K562 (cell line): ENCODE results near the gene ARSJ. TPM values are rescaled to one million over a fixed set of nuclear protein-coding genes. Genes with fewer than 3 reads are reported as not detected.

Experiments used
- ATAC-seq: fragments of 200-7000 bp; cut with Tn5 transposase; 3 replicates; pipeline ENCODE4 v1.9.1; 2020; ENCODE audit warnings: moderate library complexity
- BruUV-seq: library from RNA; stranded (reverse); fragments of 400-500 nt; replicated peaks from 2 replicates; lab custom pipeline; 2021; lab: Mats Ljungman, UMichigan
- CTCF ChIA-PET: fragments of 300-600 bp; formaldehyde crosslinking; extraction: SDS; loops from one replicate; lab custom pipeline; 2021; ENCODE audit warnings: low intra/inter-chr PET ratio; lab: Yijun Ruan, JAX
- POLR2A ChIA-PET: fragments of 300-600, 350-650 bp; sonication (Branson Sonifier 250); formaldehyde crosslinking; extraction: SDS; loops from one replicate; lab custom pipeline; 2021; ENCODE audit warnings: antibody characterized with exemption, inconsistent platforms; lab: Yijun Ruan, JAX
- DNase-seq, 4 experiments: peaks; one replicate each; pipeline versions ENCODE4 v3.0.0 to v3.0.0-alpha.2; 2011 to 2018; ENCODE audit warnings: low spot score in 3 of 4, mixed read lengths in 3 of 4; ENCODE audit errors: extremely low read depth in 1 of 4
- FAIRE-seq: peaks from 2 replicates; lab custom pipeline; 2011; peaks lifted over from hg19 to GRCh38; lab: Jason Lieb, UNC
- H2AFZ ChIP-seq: 2 replicates; pipeline ENCODE4 v1.6.0; 2011; ENCODE audit warnings: low read depth, low read length, control low read depth, inconsistent platforms
- H3K27ac ChIP-seq: fragments of 200-600 bp; 3 replicates; pipeline ENCODE4 v1.8.0; 2011; ENCODE audit warnings: low read depth, mild to moderate bottlenecking, control low read depth, inconsistent platforms, low read length, moderate library complexity, mixed read lengths; ENCODE audit errors: extremely low read depth
- H3K27me3 ChIP-seq, 2 experiments: fragments of 300-600 bp in 1 of 2; 2 replicates in 1 of 2; 3 replicates in 1 of 2; pipeline versions ENCODE4 v1.6.0 to v1.8.0; 2011; ENCODE audit warnings: inconsistent platforms in 2 of 2, low read length in 2 of 2, mild to moderate bottlenecking in 1 of 2, mixed read lengths in 1 of 2, moderate library complexity in 1 of 2; ENCODE audit not compliant: control insufficient read depth in 2 of 2, insufficient read depth in 2 of 2
- H3K36me3 ChIP-seq: fragments of 300-600 bp; 3 replicates; pipeline ENCODE4 v1.8.0; 2011; ENCODE audit warnings: mild to moderate bottlenecking, low read length, inconsistent platforms; ENCODE audit not compliant: control insufficient read depth, insufficient read depth
- H3K4me1 ChIP-seq, 2 experiments: fragments of 200-600 bp in 1 of 2; replicated peaks in 1 of 2; 2 replicates in 1 of 2; 3 replicates in 1 of 2; pipeline versions ENCODE4 v1.5.1 to v1.8.0; 2011; ENCODE audit warnings: inconsistent platforms in 2 of 2, low read length in 2 of 2, mild to moderate bottlenecking in 1 of 2, mixed read lengths in 1 of 2, moderate library complexity in 1 of 2; ENCODE audit not compliant: control insufficient read depth in 2 of 2, insufficient read depth in 2 of 2
- H3K4me2 ChIP-seq: 2 replicates; pipeline ENCODE4 v1.6.1; 2011; ENCODE audit warnings: low read length, control low read depth, inconsistent platforms, mixed read lengths; ENCODE audit not compliant: insufficient read depth
- H3K4me3 ChIP-seq: fragments of 200-600 bp; sonication (generic), shearing (Covaris generic); 2 replicates; pipeline ENCODE4 v1.5.1; 2016; ENCODE audit warnings: control low read depth, inconsistent platforms
- H3K79me2 ChIP-seq: fragments of 200-600 bp; 3 replicates; pipeline ENCODE4 v1.8.0; 2011; ENCODE audit warnings: low read length, inconsistent platforms; ENCODE audit not compliant: control insufficient read depth, insufficient read depth
- H3K9ac ChIP-seq, 2 experiments: 2 replicates each; pipeline versions ENCODE4 v1.6.0 to v1.6.1; 2011; ENCODE audit warnings: low read depth in 2 of 2, low read length in 2 of 2, control low read depth in 1 of 2, inconsistent platforms in 1 of 2, mild to moderate bottlenecking in 1 of 2, mixed read lengths in 1 of 2; ENCODE audit not compliant: insufficient read depth in 1 of 2
- H3K9me1 ChIP-seq: one replicate; pipeline ENCODE4 v1.6.0; 2011; ENCODE audit warnings: inconsistent platforms, mild to moderate bottlenecking, low read length, moderate library complexity; ENCODE audit not compliant: control insufficient read depth, insufficient read depth
- H3K9me3 ChIP-seq: replicated peaks from 2 replicates; pipeline ENCODE4 v1.5.1; 2011; ENCODE audit warnings: low read depth, low read length, inconsistent platforms; ENCODE audit not compliant: control insufficient read depth, insufficient read depth
- H4K20me1 ChIP-seq: replicated peaks from 2 replicates; pipeline ENCODE4 v1.6.1; 2011; ENCODE audit warnings: low read length, inconsistent platforms, mixed read lengths; ENCODE audit not compliant: control insufficient read depth, insufficient read depth
- BCLAF1 ChIP-seq, 2 experiments: fragments of 450-650 bp in 1 of 2; IDR thresholded peaks; 2 replicates each; pipeline ENCODE4 v1.6.1; 2011 to 2017; ENCODE audit warnings: low read depth in 2 of 2, antibody characterized with exemption in 1 of 2, borderline replicate concordance in 1 of 2, low read length in 1 of 2, mild to moderate bottlenecking in 1 of 2, mixed read lengths in 1 of 2; ENCODE audit not compliant: control insufficient read depth in 1 of 2
- FOXJ2 ChIP-seq: fragments of 200-800 bp; sonication (Bioruptor generic); IDR thresholded peaks from 2 replicates; pipeline ENCODE4 v1.6.1; 2016; ENCODE audit warnings: missing genetic modification characterization, missing compliant biosample characterization
- FOXP1 ChIP-seq: sonication (generic); formaldehyde crosslinking; IDR thresholded peaks from 2 replicates; pipeline ENCODE4 v1.8.0; 2022; ENCODE audit warnings: mild to moderate bottlenecking, missing genetic modification reagents
- MAZ ChIP-seq, 2 experiments: fragments of 450-650 bp in 1 of 2; sonication (generic) in 1 of 2; formaldehyde crosslinking; IDR thresholded peaks in 1 of 2; conservative IDR thresholded peaks in 1 of 2; 2 replicates each; pipeline versions ENCODE4 v1.4.0 to v1.5.0; 2020; ENCODE audit warnings: mild to moderate bottlenecking in 1 of 2, missing genetic modification reagents in 1 of 2
- OTX1 ChIP-seq: fragments of 450-650 bp; formaldehyde crosslinking; IDR thresholded peaks from 2 replicates; pipeline ENCODE4 v1.4.0; 2022; ENCODE audit warnings: mild to moderate bottlenecking
- RCOR1 ChIP-seq, 2 experiments: IDR thresholded peaks; 2 replicates each; pipeline ENCODE4 v1.6.1; 2012; ENCODE audit warnings: low read depth in 2 of 2, low read length in 2 of 2, borderline replicate concordance in 1 of 2, improper control_type of control experiment in 1 of 2
- RFX5 ChIP-seq: IDR thresholded peaks from 2 replicates; pipeline ENCODE4 v1.6.1; 2011; ENCODE audit warnings: low read depth, mild to moderate bottlenecking, improper control_type of control experiment, low read length
- SIN3B ChIP-seq: fragments of 450-650 bp; IDR thresholded peaks from 2 replicates; pipeline ENCODE4 v1.6.1; 2017; ENCODE audit warnings: low read depth, mild to moderate bottlenecking, moderate library complexity
- SRSF9 ChIP-seq: fragments of 200-400 bp; formaldehyde crosslinking; IDR thresholded peaks from 2 replicates; pipeline ENCODE4 v1.6.1; 2017; ENCODE audit warnings: low read depth, low read length, borderline replicate concordance
- ZBED1 ChIP-seq: IDR thresholded peaks from 2 replicates; pipeline ENCODE4 v1.6.1; 2014
- ZBTB12 ChIP-seq: fragments of 250-450 bp; sonication (Bioruptor Pico); IDR thresholded peaks from 2 replicates; pipeline ENCODE4 v1.4.0; 2020
- ZNF146 ChIP-seq: IDR thresholded peaks from one replicate; pipeline ENCODE4 v1.6.1; 2018; ENCODE audit warnings: missing compliant biosample characterization; ENCODE audit not compliant: unreplicated experiment
- WGBS: fragments of 100-300 bp; shearing (Covaris generic); methylation state at CpG from one replicate; pipeline ENCODE4 v1.1.6; 2016; ENCODE audit warnings: low coverage, mixed read lengths; ENCODE audit not compliant: insufficient coverage; ENCODE audit errors: missing lambda C conversion rate; 5-methylcytosine and 5-hydroxymethylcytosine counted together
- in situ Hi-C: fragments of 300-500 bp; cut with MboI; formaldehyde crosslinking; loops from 4 replicates; pipeline ENCODE4 v1.15.0; 2018; ENCODE audit warnings: inconsistent platforms, mixed read lengths
- intact Hi-C: fragments of 100-400 bp; cut with micrococcal nuclease; formaldehyde crosslinking; loops from 2 replicates; pipeline ENCODE4 v1.14.2; 2022
- polyA plus RNA-seq, 8 experiments: library from polyadenylated mRNA; depleted of rRNA in 4 of 8; stranded (reverse) in 5 of 8; unstranded in 3 of 8; fragments of >200 nt; fragmentation: Nextera tagmentation in 2 of 8; fragmentation: Illumina TruSeq in 1 of 8; extraction: Ambion mirVana in 2 of 8; extraction: Trizol in 1 of 8; gene quantifications; 2 replicates each; pipeline versions ENCODE4 v1.2.1 to v1.2.3, GENCODE V29; 2011 to 2014; ENCODE audit warnings: inconsistent platforms in 1 of 8, missing spikeins in 1 of 8
- total RNA-seq, 7 experiments: library from RNA; depleted of rRNA in 6 of 7; stranded (reverse); fragments of >200 nt in 6 of 7; fragmentation: Illumina TruSeq in 2 of 7; extraction: Trizol in 2 of 7; gene quantifications; 2 replicates each; pipeline versions ENCODE4 v1.2.1 to v1.2.3, GENCODE V29; 2011 to 2021; ENCODE audit warnings: low replicate concordance in 1 of 7

ARSJ gene
- total and polyA plus RNA-seq, 9 of the 15 experiments (the other 6 are each of a cell fraction or from before 2014, with no cell fraction given): not detected

- ChIA-PET POLR2A (no interaction called here), CTCF (no interaction called here)
- Histone ChIP-seq H3K79me2 (no peaks in the 10 kb centered on the region), H3K36me3 (no peaks in the 10 kb centered on the region), H3K4me2 (no peak overlapping the region), H3K4me3 (no peak overlapping the region), H4K20me1 (no peaks in the 10 kb centered on the region), H3K4me1 (no peaks in the 10 kb centered on the region), H3K27me3 (no peaks in the 10 kb centered on the region), H3K9ac (no peak overlapping the region), H3K9me1 (no peaks in the 10 kb centered on the region), H3K27ac (no peak overlapping the region), H2AFZ (no peak overlapping the region), H3K9me3 (no peaks in the 10 kb centered on the region)
- no peak for ATAC-seq
- FAIRE-seq: no peak
- in situ Hi-C loops (no loop called here), intact Hi-C loops (no loop called here)
- DNase-seq: no peak
- TF ChIP-seq SIN3B: no peak
- TF ChIP-seq SRSF9: no peak
- no peak for TF ChIP-seq RFX5
- no TSS peak for BruUV-seq
- WGBS: 0% methylated on average over 3 of the region's 3 CpGs
Measured at GRCh38 chr4:113955411-113955810, 24.0 kb downstream of the ARSJ start.

DNA sequence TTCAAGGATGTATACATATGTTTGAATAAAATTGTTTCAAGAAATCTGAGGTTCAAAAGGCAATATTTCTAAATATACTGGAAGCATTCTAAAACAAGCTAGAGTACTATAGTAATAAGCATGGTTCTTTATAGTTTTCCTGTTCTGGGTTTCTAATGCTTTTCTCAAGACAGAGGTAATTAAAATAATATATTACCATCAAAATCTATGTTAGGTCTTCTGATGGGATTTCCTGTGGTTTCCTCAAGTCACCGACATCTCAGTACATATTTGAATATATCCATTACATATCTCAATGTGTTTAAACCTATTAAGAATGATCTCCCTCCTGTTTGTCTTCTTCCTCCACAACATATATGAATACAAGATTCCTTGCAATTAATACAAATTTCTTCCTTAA lies 25.6 kb downstream of the ARSJ start:
- H4K20me1 ChIP-seq: no peaks in the 10 kb centered on the region

More for the DNA sequence above, 25.6 kb downstream of the ARSJ start:
- no peaks in the 10 kb centered on the region for H3K36me3 ChIP-seq
- no peak overlapping the region for H2AFZ ChIP-seq
- H3K27ac ChIP-seq: no peak overlapping the region
- no peaks in the 10 kb centered on the region; the same call in 1 of the 2 replicates for H3K9me3 ChIP-seq
- DNase-seq: no peak
- intact Hi-C loops: no loop called here
- CTCF ChIA-PET: no interaction called here
- H3K4me3 ChIP-seq: no peak overlapping the region
- TF ChIP-seq RCOR1 (IDR thresholded peaks at IDR 0.05; ENCODE audit: borderline replicate concordance in 1 of 2, low read depth in 2 of 2, low read length in 2 of 2): no peak
- TF ChIP-seq MAZ (CRISPR knock-in tag; conservative IDR thresholded peaks at IDR 0.05 in 1 of 2, IDR thresholded peaks at IDR 0.05 in 1 of 2): no peak
- no peak for TF ChIP-seq ZBTB12
- TF ChIP-seq OTX1 (CRISPR knock-in tag): no peak
- no peak for TF ChIP-seq FOXP1 (CRISPR knock-in tag)
- no peak for TF ChIP-seq ZNF146
- no peak for TF ChIP-seq FOXJ2 (tag)
- no peak for TF ChIP-seq BCLAF1 (IDR thresholded peaks at IDR 0.05; ENCODE audit: borderline replicate concordance in 1 of 2, control insufficient read depth in 1 of 2, low read depth in 2 of 2, low read length in 1 of 2)
- no peak for TF ChIP-seq ZBED1
- TF ChIP-seq, all 486 proteins: peak for 0
- no peaks in the 10 kb centered on the region for H3K27me3 ChIP-seq
- BruUV-seq: no TSS peak
- no peak overlapping the region for H3K4me2 ChIP-seq
- FAIRE-seq: no peak
- in situ Hi-C loops: no loop called here
- no peaks in the 10 kb centered on the region for H3K9me1 ChIP-seq
- ATAC-seq: no peak
- 6% methylated on average over 1 of the region's 1 CpG for WGBS
- POLR2A ChIA-PET: no interaction called here
- H3K4me1 ChIP-seq: no peaks in the 10 kb centered on the region
- no peaks in the 10 kb centered on the region for H3K79me2 ChIP-seq
- H3K9ac ChIP-seq: no peak overlapping the region
